Large intestine (tissue), 3 donors: Measurements from ENCODE around the gene PDE8B. TPM values are rescaled to one million over a fixed set of nuclear protein-coding genes. Genes with fewer than 3 reads are reported as not detected.
"Not testable (repeated sequence)": the region's sequence is repeated elsewhere in the genome, so short reads cannot be mapped to it uniquely, and the experiment has no call there.

Experiments
- DNase-seq, 2 donors: peaks; one replicate each; pipeline versions ENCODE4 v3.0.0 to v3.0.0-alpha.2; 2013
- H3K27ac ChIP-seq: one replicate; pipeline ENCODE4 v1.5.1; 2013; ENCODE audit warnings: low read length
- H3K27me3 ChIP-seq: 2 replicates; pipeline ENCODE4 v1.6.1; 2013; ENCODE audit warnings: low read length; ENCODE audit not compliant: control insufficient read depth, insufficient read depth
- H3K36me3 ChIP-seq: 2 replicates; pipeline ENCODE4 v1.6.1; 2013; ENCODE audit warnings: low read length; ENCODE audit not compliant: control insufficient read depth, insufficient read depth
- H3K4me1 ChIP-seq: one replicate; pipeline ENCODE4 v1.6.1; 2013; ENCODE audit warnings: low read length; ENCODE audit not compliant: control insufficient read depth, insufficient read depth
- H3K4me3 ChIP-seq: one replicate; pipeline ENCODE4 v1.5.1; 2013; ENCODE audit warnings: low read length
- H3K9me3 ChIP-seq: one replicate; pipeline ENCODE4 v1.6.1; 2013; ENCODE audit warnings: mild to moderate bottlenecking, low read depth, low read length, moderate library complexity; ENCODE audit not compliant: control insufficient read depth
- WGBS: methylation state at CpG from one replicate; pipeline ENCODE4 v1.1.5; 2013; ENCODE audit warnings: low lambda C conversion rate; ENCODE audit not compliant: insufficient coverage; 5-methylcytosine and 5-hydroxymethylcytosine counted together
- polyA plus RNA-seq: library from polyadenylated mRNA; unstranded; fragments of 120-200 nt; gene quantifications from one replicate; pipeline ENCODE4 v1.2.1, GENCODE V29; 2013

Gene PDE8B
- polyA plus RNA-seq, 1 donor: 4.0 TPM

DNA sequence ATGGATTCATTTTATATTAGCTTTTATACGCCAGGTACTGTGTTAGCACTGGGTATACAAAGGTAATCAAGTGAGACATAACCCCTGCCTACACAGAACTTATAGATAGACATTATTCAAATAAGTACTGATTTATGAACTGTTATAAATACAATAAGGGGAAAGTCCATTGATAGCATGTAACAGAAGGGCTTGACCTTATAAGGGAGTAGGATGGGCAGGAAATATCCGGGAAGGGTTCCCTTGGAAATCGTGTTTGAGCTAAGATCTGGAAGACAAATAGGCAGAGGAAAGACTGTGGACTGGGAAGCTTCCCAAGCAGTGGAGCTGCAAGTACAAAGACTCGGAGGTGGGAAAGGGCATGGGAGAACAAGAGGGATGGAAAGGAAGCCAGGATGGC lies 170.2 kb downstream of the PDE8B start:
- H3K36me3 ChIP-seq: no peaks in the 10 kb centered on the region
- H3K4me1 ChIP-seq: no peaks in the 10 kb centered on the region
- H3K9me3 ChIP-seq: no peaks in the 10 kb centered on the region
- 17% methylated on average over 3 of the region's 4 CpGs for WGBS
- peak in 1 of 2 donors; percentile 30 for DNase-seq
- H3K4me3 ChIP-seq: no peak overlapping the region
- H3K27ac ChIP-seq: no peak overlapping the region
- H3K27me3 ChIP-seq: no peaks in the 10 kb centered on the region

DNA sequence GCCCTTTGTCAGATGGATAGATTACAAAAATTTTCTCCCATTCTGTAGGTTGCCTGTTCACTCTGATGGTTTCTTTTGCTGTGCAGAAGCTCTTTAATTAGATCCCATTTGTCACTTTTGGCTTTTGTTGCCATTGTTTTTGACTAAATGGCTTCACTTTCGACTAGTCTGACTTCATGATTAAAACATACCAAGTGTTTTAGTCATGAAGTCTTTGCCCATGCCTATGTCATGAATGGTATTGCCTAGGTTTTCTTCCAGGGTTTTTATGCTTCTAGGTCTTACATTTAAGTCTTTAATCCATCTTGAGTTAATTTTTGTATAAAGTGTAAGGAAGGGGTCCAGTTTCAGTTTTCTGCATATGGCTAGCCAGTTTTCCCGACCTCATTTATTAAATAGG lies 172.9 kb downstream of the PDE8B start:
- H3K4me1 ChIP-seq, H3K9me3 ChIP-seq, H3K36me3 ChIP-seq, DNase-seq, H3K27me3 ChIP-seq, H3K4me3 ChIP-seq, H3K27ac ChIP-seq: not testable (repeated sequence)
- no CpG with 5 or more reads among the region's 2 CpGs for WGBS

DNA sequence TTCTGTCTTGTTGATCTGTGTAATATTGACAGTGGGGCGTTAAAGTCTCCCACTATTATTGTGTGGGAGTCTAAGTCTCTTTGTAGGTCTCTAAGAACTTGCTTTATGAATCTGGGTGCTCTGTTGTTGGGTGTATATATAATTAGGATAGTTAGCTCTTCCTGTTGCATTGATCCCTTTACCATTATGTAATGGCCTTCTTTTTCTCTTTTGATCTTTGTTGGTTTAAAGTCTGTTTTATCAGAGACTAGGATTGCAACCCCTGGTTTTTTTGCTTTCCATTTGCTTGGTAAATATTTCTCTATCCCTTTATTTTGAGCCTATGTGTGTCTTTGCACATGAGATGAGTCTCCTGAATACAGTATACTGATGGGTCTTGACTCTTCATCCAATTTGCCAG lies 175.9 kb downstream of the PDE8B start:
- not testable (repeated sequence) for H3K9me3 ChIP-seq, H3K36me3 ChIP-seq, H3K4me3 ChIP-seq, H3K4me1 ChIP-seq, DNase-seq, H3K27ac ChIP-seq, H3K27me3 ChIP-seq
- WGBS: no CpG with 5 or more reads among the region's 1 CpG

DNA sequence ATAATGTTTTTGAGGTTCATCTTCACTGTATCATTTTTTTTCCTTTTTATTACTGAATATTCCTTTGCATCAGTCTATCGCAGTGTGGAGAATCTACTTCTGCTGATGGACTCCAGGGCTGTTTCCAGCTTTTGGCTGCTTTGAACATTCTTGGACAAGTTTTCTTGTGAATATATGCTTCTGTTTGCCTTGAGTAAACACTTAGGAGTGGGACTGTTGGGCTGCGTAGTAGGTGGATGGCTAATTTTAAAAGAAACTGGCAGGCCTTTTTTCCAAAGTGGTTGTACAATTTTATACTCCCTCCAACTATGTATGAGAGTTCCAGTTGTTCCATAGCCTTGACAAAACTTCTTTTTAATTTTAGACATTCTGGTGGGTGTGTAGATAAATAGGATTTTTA lies 179.3 kb downstream of the PDE8B start:
- Histone ChIP-seq H3K4me3 (no peak overlapping the region), H3K4me1 (no peaks in the 10 kb centered on the region), H3K27ac (no peak overlapping the region), H3K27me3 (no peaks in the 10 kb centered on the region), H3K36me3 (no peaks in the 10 kb centered on the region), H3K9me3 (no peaks in the 10 kb centered on the region)
- DNase-seq: no peak
- 80% methylated on average over 1 of the region's 2 CpGs for WGBS

DNA sequence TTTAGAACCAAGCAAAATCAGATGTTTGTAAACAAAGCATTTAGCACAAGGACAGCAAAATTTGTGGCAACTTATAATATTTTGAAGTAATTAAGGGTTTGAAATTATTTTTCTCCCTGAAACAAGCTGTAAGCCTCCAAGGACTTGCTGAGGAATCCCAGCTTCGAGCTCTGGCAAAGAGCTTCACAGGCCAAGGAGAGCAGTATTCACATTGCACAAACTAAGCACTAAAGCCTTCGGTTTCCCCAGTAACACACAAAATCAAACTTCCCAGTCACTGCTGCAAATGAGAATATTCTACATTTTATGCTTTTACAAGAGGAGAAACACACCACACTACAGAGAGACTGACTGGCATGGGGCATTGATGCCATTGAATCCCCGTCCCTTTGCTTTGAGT lies 179.7 kb downstream of the PDE8B start:
- Histone ChIP-seq H3K27ac (no peak overlapping the region), H3K27me3 (no peaks in the 10 kb centered on the region), H3K36me3 (no peaks in the 10 kb centered on the region), H3K9me3 (no peaks in the 10 kb centered on the region), H3K4me3 (no peak overlapping the region), H3K4me1 (no peaks in the 10 kb centered on the region)
- 80% methylated on average over 1 of the region's 3 CpGs for WGBS
- DNase-seq: no peak

DNA sequence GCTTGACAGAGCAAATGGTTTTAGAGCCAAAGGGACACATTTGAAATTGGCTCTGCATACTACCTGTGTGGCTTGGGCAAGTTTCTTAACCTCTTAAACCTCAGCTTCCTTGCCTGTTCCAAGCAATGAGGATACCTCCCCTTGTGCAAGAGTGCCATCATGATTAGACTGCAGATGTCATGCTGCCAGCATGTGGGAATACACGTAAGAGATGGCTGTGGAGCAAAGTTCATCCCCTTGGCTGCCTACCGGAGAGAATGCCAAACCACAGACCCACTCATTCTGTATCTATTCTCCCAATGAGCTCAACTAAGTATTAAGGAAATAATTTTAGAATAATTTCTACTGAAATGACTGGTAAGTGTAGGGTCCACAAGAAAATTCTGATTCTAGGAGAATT lies 180.3 kb downstream of the PDE8B start:
- Histone ChIP-seq H3K9me3 (no peaks in the 10 kb centered on the region), H3K27me3 (no peaks in the 10 kb centered on the region), H3K4me1 (no peaks in the 10 kb centered on the region), H3K36me3 (no peaks in the 10 kb centered on the region), H3K4me3 (no peak overlapping the region), H3K27ac (no peak overlapping the region)
- 40% methylated on average over 1 of the region's 2 CpGs for WGBS
- peak; percentile 25 to 59 for DNase-seq

DNA sequence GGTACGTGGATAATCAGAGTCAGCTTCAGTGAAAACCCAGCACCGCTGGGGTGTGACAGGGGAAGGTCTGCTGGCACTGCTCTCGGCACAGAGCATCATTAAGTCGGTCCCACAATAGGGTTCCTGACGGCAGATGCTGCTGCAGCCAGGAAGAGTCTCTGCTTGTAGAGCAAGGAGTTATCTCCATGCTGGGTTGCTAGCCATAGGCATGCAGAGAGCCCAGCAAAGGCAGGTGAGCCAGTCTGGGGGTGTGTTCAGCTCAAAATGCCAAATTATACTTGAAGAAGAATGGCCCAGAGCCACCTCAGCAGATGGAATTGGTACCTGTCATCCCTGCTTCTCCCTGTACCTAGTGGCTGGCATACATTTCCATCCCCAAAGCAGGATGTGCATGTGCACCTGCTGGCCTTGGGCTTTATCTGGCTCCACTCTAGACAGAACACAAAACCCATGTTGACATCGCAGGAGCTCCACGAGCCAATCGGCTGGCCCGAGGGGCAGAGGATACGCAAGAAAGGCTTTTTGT lies 180.8 kb downstream of the PDE8B start:
- DNase-seq: no peak
- Histone ChIP-seq H3K4me3 (no peak overlapping the region), H3K27me3 (no peaks in the 10 kb centered on the region), H3K36me3 (no peaks in the 10 kb centered on the region), H3K27ac (no peak overlapping the region), H3K9me3 (no peaks in the 10 kb centered on the region), H3K4me1 (no peaks in the 10 kb centered on the region)
- no CpG with 5 or more reads among the region's 10 CpGs for WGBS

DNA sequence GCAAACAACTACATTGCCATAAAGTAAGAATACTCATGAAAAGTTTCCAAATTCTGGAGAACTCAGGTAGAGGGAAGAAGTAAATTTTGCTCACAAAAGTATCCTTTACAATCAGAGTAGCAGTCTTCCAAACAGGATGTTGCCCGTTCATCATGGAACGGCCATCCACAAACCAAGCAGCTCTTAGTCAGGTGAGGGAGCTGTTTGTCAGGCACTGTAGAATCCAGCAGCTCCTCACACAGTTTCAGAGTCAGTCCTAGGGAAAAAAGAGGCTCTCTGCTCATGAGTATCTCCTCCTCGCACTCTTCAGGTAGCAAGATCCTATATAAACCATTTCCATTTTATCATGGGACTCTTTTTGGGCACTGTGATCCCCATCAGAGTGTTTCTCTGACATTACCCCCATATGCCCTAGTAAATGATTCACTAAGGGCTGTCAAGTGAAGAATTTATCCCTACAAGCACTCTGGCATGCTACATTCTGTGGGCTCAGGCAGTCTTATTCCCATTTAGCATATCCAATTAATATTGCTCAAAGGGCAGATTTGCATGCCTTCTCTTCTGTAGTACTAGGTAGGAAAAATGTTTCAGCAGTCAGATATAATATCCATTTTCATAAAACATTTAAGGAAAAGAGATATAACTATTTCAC lies 183.7 kb downstream of the PDE8B start:
- Histone ChIP-seq H3K36me3 (no peaks in the 10 kb centered on the region), H3K9me3 (no peaks in the 10 kb centered on the region), H3K4me1 (no peaks in the 10 kb centered on the region), H3K27me3 (no peaks in the 10 kb centered on the region), H3K4me3 (no peak overlapping the region), H3K27ac (no peak overlapping the region)
- DNase-seq: peak in 1 of 2 donors; percentile 40
- WGBS: no CpG with 5 or more reads among the region's 3 CpGs

DNA sequence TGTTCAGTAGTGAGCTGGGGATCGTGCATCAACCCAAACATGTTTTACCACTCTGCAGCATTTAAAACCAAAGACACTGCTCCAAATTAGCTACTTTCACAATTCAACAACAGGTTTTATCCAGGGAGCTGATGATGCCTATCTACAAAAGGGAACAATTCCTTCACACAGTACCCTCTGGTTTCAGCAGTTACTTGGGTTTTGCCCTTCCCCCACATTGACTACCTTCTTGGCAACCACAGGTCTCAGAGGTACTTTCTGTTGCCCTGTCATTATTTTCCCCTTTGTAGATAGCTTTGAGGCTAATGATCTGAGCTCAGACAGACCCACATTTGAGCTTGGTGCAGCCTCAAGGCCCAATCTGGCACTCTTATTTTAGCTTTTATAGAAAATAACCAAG lies 185.5 kb downstream of the PDE8B start:
- no peak overlapping the region for H3K4me3 ChIP-seq
- H3K36me3 ChIP-seq: no peaks in the 10 kb centered on the region
- no peaks in the 10 kb centered on the region for H3K27me3 ChIP-seq
- DNase-seq: no peak
- no peak overlapping the region for H3K27ac ChIP-seq
- no peaks in the 10 kb centered on the region for H3K4me1 ChIP-seq
- H3K9me3 ChIP-seq: no peaks in the 10 kb centered on the region
- WGBS: no CpG with 5 or more reads among the region's 1 CpG

DNA sequence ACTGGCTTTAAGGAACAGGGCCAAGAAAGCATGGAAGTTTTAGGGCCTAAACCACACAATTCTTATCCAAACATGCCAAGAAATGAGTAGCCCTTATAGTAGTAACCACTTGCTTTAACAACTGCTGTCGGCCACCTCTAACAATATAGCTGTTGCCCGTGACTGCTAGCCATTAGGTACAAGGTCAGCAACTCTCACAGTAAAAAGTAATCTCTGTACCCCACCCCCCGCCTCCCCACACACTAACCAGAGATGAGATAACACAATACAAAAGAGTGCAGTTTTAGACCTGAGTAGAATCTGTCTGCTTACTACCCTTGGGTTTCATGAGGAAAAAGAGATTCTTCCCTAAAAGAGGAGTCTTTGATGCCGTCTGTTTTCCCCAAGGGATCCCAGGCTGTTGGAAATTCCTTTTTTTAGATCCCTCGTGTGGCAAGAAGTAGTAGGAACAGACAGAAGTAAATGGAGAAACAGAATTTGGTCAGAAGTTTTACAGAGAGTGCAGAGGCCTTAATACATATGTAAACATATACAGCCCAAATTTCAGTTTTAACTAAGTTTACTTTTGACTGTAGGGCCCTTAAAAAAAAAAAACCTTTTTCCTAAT lies 187.3 kb downstream of the PDE8B start:
- DNase-seq: peak in 1 of 2 donors; percentile 60
- H3K4me3 ChIP-seq: no peak overlapping the region
- H3K27ac ChIP-seq: no peak overlapping the region
- no peaks in the 10 kb centered on the region for H3K36me3 ChIP-seq
- no CpG with 5 or more reads among the region's 5 CpGs for WGBS
- no peaks in the 10 kb centered on the region for H3K9me3 ChIP-seq
- H3K4me1 ChIP-seq: no peaks in the 10 kb centered on the region
- H3K27me3 ChIP-seq: no peaks in the 10 kb centered on the region

DNA sequence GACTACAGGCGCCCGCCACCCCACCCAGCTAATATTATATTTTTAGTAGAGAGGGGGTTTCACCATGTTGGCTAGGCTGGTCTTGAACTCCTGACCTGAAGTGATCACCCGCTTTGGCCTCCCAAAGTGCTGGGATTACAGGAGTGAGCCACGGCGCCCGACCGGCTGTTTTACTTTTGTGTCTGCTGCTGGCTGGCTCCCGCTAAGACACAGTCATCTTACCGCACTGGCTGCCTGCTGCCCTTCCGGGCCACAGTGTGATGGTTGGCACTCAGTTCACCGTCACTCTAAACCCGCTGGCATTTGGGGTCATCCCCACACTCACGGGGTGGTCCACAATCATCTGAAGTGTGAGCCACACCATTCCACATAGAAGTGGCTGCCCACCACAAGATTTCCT lies 188.0 kb downstream of the PDE8B start:
- H3K27ac ChIP-seq: no peak overlapping the region
- no CpG with 5 or more reads among the region's 13 CpGs for WGBS
- no peaks in the 10 kb centered on the region for H3K9me3 ChIP-seq

More for the DNA sequence above, 188.0 kb downstream of the PDE8B start:
- Histone ChIP-seq H3K36me3 (no peaks in the 10 kb centered on the region), H3K4me1 (no peaks in the 10 kb centered on the region), H3K4me3 (no peak overlapping the region), H3K27me3 (no peaks in the 10 kb centered on the region)
- no peak for DNase-seq
